Activated CD4-positive, alpha-beta T cell treated with anti-CD3 and anti-CD28 coated beads, Interleukin-10, Interleukin-2, amounts not matched to agents 100 ng/mL and 50 ng/mL, durations not matched to agents 16 hours and 8 hours (primary cell): Measurements from ENCODE around the gene DOP1B.
"Not testable (repeated sequence)": the region's sequence is repeated elsewhere in the genome, so short reads cannot be mapped to it uniquely, and the experiment has no call there.

Experiments used
- DNase-seq: peaks from one replicate; pipeline ENCODE4 v3.0.0-alpha.2; 2020

DOP1B gene

DNA sequence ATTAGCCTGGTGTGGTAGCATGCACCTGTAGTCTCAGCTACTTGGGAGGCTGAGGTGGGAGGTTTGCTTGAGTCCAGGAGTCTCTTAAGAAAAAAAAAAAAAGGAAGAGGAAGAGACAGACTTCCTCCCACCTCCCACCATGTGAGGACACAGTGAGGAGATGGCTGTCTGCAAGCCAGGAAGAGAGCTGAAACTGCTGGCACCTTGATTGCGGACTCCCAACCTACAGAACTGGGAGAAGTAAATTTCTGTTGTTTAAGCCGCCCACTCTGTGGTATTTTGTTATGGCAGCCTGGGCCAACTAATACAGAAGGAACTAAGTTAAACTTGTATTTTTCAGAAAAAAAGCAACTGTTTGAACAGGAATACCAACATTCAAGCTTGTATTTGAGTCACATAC lies 21.7 kb downstream of the DOP1B start:
- no peak for DNase-seq

DNA sequence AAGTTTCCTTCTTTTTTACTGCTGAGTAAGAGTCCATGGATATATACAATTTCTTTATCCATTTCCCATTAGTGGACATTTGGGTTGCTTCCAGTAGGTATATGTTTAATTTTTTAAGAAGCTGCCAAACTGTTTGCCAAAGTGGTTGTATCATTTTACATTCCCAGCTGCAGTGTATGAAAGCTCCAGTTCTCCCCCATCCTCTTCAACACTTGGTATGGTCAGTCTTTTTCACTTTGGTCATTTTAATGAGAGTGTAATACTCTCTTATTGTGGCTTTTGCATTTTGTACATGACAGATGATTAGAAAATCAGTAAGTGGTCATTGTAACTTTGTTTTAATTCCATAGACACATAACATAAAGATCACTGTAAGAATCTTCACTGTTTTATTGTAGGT lies 22.5 kb downstream of the DOP1B start:
- no peak for DNase-seq

DNA sequence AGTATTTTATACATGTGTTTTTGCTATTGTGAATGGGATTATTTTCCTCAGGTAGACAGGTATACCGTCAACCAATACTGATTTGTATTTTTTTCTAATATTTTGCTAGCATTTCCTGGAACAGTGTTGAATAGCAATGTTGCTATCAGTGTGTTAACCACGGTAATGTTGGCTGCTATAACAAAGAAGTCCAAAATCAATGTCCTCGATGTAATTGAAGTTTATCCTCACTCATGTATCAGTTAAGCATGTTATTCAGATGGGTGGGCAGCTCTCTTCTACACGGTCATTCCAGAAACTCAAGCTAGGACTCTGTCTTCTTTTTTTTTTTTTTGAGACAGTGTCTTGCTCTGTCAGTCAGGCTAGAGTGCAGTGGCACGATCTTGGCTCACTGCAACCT lies 24.3 kb downstream of the DOP1B start:
- no peak for DNase-seq

DNA sequence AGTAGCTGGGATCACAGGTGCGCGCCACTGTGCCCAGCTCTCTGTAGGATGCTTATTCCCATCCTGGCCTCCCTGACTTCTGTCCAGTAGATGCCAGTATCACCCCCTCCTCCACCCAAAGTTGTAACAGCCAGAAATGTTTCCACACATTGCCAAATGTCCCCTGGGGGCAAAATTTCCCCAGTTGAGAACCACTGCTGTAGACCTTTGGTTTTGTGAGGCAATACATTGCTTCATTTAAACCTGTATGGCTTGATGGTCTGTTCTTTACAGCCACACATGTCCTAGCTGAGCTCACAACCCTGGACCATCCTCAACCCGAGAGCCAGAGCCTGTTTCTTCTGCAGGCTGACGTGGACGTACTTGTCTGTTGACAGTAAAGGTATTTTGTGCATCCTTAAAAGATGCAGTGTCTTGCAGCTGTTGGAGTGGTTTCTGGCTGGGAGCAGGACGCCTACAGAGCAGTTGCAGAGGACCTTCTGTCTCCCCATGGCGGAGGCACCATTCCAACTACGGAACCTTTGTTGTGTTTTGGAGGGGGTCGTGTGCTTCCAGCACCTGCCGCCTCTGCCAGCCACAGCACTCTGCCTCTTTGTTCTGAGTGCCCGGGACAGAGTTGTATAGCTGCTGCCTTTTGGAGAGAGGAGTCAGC lies 26.6 kb downstream of the DOP1B start:
- DNase-seq, result no peak

DNA sequence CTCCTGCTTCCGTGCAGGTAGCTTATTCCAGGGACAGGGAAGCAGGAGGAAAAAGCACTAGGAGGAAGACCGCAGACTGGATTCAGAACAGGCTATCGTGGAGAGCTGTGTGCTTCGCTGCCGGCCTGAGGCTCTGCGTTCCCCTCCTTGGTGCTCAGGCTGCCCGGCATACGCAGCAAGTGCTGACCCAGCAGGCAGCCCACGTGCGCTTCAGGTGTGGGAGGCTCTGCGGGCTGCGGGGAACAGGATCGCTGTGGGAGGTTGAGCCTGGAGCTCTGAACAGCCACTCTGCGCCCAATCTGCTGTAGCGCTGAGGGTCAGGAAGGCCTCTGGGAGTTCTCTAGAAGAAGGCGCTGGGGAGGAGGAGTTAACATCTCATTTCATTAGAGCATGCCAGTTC lies 27.9 kb downstream of the DOP1B start:
- DNase-seq, result no peak

DNA sequence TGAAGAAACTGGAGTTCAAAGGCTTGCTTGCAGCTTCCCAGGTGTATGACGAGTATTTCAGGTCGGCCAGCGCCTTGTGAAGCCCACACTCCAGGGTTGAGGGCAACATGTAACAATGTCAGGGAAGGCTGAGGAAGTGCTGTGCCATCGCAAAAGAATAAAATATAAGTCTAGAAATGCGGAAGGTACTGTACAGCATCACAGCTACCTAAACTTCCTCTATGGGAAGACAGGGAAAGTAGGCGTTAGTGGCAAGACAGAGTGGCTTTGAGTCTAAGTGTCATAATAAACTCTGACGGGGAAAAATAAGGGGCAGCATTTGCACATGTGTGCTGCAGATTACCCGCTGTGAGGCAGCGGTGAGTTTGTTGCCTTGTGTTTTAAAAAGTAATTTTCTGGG lies 28.9 kb downstream of the DOP1B start:
- no peak for DNase-seq

DNA sequence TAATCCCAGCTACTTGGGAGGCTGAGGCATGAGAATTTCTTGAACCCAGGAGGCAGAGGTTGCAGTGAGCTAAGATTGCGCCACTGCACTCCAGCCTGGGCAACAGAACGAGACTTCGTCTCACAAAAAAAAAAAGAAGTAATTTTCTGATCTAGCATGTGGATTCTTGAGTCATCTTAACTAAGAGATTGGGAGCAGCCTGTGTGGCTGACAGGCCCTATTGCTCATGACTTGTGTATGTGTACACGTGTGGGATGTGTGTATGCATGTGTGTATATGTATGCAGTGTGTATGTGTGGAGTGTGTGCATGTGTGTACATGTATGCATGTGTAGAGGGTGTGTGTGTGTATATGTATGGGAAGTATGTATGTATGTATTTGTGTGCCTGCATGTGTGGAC lies 29.5 kb downstream of the DOP1B start:
- DNase-seq, result no peak

DNA sequence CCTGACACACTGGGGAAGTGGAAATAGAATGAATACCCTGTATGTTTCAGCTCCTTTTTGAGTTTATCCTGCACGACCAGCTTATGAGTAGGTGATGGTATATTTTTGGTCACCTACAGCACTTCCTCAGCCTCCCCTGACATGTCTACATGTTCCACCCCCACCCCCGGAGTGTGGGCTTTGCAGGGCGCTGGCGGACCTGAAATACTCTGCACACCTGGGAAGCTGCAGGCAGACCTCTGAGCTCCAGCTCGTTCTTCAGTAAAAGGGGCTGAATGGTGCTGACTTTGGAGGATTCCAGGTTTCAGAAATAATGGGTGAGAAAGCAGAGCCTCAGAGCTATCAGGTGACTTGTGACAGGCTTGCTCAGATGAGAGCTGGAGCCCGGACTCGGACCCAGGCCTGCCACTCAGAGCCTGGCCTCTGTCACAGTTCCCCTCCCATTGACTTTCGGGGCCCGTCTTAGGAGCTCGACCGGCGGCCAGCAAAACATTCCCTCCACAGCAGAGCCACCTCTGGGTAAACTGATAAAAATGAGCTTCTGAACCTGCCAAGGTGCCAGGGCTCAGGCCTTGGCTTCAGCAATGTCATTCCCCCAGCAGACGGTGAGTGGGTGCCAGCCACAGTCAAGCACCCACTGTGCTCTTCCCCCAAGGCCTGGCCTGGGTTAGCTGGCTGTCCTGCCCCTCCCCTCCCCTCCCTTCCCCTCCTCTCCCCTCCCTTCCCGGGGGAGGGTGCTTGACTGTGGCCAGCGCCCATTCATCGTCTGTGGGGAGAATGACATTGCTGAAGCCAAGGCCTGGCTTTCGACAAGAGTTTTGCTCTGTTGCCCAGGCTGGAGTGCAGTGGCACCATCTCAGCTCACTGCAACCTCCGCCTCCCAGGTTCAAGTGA lies 30.1 kb downstream of the DOP1B start:
- no peak for DNase-seq

DNA sequence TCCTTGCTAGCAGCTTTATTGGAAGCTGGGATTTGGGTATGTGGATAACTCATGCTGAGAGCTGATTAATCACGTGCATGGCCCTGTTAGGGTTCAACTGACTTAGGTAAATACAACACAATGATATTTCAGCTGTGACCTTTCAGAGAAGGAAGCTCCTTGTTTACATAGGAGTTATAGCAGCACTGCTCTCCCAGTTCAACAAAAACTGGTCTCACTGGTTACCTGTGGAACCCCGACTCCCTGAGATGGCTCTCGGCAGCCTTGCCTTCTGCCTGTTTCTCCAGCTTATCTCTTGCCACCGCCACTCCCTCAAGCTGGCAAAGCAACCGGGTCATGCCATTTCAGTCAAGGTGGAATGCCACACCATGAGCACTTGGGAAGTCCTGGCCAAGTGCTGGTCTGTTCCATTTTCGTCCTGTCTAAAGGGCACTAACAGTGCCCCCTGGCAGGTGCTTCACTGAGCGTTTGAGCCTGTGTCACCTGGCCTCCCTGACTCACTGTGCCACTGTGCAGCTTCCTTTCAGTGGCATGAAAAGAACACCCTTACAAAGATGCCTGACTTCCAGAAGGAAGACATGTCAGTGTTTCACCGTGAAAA lies 31.6 kb downstream of the DOP1B start:
- DNase-seq, result no peak

DNA sequence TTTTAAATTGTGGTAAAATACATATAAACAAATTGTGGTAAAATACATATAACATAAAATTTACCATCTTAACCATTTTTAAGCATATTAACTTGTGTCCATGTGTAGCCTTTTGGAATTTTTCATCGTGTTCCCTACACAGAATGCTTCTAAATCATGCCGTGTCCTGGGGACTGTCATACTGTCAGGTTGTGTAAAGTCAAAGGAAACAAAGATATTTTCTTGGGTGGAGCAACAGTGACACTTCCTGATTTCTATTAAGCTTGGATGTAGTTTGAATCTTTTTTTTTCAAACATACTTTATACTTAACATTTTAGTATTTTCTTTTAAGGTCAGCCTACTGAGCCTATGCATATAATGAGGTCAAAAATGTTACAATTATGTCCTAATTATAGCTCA lies 32.3 kb downstream of the DOP1B start:
- DNase-seq, result no peak

DNA sequence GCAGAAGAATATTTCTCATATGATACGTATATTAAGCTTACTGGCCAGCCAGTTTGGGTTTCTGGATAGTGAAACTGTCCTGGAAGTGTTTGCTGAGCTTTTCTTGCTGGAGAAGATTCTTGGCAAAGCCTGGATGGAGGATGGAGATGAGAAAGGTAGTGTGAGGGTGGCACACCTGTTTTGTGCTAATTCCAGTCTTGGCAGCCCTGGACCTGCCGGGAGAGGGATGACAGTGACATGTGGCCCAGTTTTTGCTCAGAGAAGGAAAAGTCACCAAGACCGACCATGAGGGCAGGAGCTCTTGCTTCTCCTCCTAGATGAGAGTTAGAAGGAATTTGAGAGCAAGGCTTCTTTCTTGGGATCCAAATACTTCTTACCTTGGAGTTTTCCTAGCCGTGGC lies 34.1 kb downstream of the DOP1B start:
- DNase-seq, result no peak

DNA sequence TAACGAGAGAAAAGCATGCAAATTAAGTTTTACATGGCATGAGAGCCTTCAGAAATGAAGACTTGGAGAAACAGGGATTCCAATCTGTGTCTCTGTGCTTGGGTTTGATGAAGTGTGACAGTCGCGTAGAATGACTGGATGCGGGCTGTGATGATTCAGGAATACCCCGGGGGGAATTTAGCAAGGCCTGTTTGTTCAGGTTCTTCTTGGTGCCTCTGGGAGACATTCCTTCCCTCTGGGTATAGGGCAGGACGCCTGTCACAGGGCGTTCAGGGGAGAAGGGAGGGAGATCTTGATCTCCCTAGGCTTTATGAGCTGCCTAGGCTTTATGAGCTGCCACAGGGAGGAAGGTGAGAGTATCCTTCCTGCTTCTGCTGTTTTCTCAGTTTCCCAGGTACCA lies 36.6 kb downstream of the DOP1B start:
- no peak for DNase-seq

DNA sequence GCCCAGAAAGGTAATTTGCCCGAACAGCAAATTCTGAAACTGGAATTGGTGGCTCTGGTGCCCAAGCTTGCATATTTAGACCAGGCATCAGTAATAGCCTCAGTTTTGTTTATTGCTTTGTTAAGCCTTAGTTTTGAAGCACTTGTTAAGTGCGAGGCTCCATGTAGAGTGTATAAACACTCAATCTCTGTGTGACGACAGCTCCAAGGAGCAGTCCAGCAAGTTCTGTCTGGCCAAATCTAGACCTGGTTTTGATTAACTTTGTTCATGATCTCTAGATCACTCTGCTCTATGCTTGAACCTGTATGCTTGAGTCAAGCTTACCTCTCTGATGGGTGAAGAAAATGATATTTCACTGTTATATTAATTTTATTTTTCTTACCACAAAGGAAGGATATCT lies 37.4 kb downstream of the DOP1B start:
- DNase-seq, result no peak

DNA sequence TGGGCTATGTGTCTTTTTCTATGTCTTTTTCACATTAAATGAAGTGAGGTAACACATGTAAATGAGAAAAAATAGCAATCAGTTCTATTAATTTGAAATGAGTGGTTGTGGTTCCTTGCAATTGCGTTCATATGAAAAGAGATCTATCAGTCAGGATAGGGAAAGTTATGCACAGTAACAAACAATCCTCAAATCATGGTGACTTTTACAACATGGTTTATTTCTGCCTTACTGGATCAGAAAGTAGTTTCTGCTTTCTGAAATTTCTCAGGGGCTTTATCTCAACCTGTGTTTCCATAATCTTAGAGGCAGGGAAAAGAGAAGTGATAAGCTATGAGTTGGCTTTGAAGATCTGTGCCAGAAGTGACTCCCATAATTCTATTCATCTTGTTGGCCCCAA lies 39.0 kb downstream of the DOP1B start:
- no peak for DNase-seq

DNA sequence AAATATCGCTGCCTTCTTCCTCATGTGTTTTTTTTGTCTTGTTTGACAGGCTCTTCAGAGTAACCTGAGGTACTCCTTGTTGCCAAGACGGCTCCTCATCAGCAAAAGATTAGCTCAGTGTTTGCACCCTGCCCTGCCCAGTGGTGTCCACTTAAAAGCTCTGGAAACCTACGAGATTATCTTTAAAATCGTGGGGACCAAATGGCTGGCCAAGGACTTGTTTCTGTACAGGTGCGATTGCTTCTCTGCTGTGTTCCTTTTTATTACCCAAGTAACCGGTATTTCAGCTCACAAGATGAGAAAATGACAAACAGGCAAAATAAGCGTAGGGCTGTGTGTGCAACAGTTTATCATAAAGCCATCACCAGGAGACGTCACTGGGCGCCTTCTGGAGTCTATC lies 42.4 kb downstream of the DOP1B start:
- DNase-seq, result no peak

DNA sequence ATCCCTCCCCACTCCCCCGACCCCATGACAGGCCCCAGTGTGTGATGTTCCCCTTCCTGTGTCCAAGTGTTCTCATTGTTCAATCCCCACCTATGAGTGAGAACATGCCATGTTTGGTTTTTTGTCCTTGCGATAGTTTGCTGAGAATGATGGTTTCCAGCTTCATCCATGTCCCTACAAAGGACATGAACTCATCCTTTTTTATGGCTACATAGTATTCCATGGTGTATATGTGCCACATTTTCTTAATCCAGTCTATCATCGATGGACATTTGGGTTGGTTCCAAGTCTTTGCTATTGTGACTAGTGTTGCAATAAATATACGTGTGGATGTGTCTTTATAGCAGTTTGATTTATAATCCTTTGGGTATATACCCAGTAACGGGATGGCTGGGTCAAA lies 43.0 kb downstream of the DOP1B start:
- not testable (repeated sequence) for DNase-seq

DNA sequence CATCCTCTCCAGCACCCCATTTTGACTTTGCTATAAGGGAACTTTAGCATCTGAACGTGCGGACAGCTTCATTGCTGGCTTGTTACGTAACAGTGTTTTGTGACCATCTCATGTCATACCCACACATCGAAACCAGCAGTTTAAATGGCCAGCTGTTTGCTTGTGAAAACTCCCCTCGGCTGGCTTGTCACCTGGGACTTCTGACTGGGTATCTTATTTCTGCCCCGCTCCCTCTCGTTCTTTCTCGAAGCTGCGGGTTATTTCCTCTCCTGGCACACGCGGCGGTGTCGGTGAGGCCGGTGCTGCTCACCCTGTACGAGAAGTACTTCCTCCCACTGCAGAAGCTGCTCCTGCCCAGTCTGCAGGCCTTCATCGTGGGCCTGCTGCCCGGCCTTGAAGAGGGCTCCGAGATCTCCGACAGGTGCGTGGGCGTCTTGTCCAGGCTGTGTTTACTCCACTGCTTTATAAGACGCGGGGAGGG lies 43.5 kb downstream of the DOP1B start:
- DNase-seq, result no peak

DNA sequence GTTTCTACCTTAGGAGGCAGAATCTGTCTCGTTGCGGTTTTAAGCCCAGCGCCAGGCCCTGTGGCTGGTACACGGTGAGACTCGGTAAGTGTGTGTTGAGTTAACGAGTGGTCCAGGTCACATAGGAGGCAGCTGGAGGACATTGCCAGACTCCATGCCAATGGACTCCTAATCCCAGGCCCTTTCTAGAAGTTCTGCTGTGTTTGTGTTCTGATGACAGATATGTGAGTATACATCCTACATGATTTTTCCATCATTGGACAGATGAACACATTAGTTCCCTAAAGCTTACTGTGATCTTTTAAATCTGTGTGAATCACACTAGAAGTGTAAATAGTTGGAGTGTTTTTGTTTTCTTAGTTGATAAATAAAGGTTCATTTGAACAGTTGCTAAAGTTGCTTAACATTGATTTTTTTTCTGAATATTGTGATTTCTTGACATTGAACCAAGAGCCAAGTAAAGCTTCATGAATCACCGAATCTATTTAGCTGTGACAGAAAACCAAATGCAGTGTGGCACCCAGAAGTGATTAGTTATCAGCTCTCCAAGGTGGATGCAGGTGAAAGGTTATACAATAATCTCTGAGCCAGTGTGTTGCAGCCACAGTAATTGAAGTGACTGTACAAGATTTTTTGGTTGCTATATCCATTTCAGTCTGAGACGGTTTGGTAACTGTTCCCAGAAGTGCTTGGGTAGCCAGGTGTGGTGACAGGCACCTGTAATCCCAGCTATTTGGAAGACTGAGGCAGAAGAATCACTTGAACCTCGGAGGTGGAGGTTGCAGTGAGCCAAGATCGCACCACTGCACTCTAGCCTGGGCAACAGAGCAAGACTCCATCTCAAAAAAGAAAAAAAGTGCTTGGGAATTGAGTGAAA lies 46.3 kb downstream of the DOP1B start:
- DNase-seq, result peak; percentile 7

DNA sequence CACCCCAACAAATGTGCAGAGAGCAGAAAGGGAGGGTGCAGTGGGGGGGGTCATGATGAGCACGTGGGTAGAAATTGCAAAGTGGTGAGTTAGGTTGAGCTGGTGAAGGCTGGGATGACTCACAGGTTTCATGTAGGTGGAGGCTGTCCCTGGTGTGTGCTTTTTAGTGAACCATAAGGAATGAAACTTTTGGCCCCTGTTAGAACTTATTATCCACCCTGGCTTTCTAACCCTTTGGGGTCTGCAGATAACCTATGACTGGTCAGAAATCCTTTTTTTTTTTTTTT lies 46.9 kb downstream of the DOP1B start:
- peak; percentile 76 for DNase-seq

DNA sequence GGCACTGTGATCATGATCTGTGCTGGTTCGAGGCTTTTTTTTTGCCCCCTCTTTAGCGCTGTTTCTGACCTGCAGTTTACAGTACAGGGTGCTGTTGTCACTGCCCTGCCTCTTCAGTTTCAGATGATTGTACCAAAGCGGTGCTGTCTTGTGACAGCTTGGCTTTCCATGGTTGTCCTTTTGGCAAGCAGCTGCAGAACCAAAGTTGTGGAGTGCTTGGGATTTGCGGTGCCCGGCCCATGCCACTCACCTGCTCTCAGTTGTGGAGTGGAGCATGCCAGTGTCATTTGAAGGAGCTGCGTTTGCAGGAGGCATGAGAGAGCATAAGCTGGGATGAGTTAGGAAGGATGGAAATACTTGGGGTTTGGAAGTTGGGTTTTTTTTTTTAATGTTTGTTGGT lies 48.4 kb downstream of the DOP1B start:
- DNase-seq, result no peak

DNA sequence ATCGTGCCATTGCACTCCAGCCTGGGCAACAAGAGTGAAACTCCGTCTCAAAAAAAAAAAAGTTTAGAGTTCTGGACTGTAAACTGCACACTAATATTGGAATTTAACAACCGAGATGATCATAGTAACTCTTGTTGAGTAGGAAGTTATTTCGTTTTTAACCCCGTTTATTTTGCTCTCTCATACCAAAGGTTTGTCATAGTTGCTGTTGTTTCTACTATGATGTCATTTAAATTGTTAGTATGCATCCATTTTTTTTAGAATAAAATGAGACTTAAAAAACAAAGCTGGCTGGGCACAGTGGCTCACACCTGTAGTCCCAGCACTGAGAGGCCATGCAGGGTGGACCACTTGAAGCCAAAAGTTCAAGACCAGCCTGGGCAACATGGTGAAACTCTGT lies 49.3 kb downstream of the DOP1B start:
- no peak for DNase-seq
